Measurements from ENCODE around the gene COL15A1.
A peak's percentile ranks its signal among the peaks of the same experiment; 100 is the strongest.

Gene COL15A1

DNA sequence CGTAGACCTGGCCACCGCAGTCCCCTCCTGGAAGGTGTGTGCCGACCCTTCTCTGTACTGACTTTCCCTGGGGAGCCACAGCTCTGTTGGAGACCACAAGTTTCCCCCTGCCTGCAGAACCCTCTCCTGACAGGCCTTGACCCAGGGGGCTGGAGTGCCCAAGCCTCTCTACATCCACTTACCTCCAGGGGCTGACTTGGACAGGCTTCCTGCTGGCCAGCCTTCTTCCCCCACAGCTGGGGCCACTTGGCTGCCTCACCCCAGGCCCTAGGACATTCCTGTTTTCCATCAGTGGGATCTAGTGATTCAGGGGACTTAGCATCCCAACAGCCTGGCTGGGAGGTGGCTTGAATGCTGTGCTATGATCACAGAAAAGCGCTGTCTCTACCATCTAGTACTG, 23.6 kb downstream of the COL15A1 start:
- H3K4me3 ChIP-seq (ENCODE audit: low read length), result no peak overlapping the region
- DNase-seq (ENCODE audit: low read depth, low spot score), result no peak

DNA sequence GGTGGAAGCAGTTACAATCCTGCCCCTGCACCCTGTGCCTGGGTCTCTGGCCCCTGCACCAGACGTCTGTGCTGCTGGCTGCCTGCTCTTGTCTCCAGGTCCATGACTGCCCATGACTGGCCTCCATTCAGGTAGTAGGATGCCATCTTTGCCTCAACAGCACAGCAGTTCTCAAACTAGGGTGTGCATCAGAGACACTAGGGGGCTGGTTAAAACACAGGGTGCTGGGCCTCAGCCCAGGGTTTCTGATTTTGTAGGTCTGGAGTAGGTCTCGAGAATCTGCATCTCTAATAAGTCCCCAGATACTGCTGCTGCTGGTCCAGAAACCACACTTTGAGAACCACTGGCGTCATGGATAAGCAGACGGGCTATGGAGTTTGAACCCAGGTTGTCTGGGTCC, 24.0 kb downstream of the COL15A1 start:
- DNase-seq (ENCODE audit: low read depth, low spot score), result no peak
- H3K4me3 ChIP-seq (ENCODE audit: low read length), result no peak overlapping the region

DNA sequence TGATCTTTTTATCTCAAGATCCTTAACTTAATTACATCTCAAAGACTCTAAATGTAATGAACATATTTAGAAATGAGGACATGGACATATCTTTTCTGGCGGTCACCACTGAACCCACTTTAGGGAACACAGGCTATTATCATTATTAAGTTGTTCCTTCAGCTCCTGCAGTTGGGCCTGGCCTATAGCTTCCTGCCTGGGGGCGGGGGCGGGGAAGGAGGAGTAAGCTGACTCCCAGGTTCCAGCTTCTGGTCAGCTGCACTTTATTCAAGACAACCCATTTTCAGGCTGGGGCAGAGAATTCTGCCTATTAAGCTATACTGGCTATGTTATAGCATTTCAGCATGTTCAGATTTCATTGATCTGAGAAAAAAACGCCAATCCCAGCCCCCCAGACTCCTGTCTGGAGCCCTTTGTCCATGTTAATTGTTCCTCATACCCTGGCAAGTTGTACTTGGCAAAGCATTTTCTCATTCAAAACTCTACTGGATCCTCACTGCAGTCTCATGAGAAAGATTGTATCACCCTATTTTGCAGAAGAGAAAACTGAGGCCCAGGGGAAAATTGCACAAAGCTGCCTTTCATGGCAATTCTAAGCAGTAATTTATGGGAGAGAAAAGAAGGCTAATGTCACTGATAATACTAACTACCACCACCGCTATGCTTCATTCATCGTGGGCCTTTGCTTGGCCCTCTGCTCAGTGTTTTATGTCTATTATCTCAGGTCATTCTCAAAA, 25.1 kb downstream of the COL15A1 start:
- DNase-seq (ENCODE audit: low read depth, low spot score), result no peak
- no peak overlapping the region for H3K4me3 ChIP-seq (ENCODE audit: low read length)

DNA sequence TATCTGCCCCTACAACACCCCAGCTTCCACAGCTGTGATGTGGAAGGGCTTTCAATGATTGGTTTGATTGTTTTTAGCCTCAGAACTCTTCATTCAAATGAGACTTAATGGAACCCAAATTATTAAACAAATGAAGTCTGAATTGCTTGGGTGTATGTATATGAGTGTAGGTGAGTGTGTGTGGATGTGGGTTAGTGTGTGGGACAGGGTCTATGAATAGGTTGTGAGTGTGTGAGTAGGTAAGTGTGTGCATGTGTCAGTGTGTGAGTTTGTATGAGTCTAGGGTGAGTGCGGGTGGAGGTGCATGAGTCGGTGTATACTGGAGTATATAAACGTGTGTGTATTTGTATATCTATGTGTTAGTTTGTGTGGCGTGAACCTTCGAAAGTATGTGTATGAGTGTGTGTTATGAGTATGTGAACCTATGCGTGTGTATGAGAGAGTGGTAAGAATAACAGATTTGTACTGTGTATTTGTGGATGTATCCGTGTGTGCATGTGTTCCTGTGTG, 26.9 kb downstream of the COL15A1 start:
- no peak overlapping the region for H3K4me3 ChIP-seq (ENCODE audit: low read length)
- DNase-seq (ENCODE audit: low read depth, low spot score), result no peak

DNA sequence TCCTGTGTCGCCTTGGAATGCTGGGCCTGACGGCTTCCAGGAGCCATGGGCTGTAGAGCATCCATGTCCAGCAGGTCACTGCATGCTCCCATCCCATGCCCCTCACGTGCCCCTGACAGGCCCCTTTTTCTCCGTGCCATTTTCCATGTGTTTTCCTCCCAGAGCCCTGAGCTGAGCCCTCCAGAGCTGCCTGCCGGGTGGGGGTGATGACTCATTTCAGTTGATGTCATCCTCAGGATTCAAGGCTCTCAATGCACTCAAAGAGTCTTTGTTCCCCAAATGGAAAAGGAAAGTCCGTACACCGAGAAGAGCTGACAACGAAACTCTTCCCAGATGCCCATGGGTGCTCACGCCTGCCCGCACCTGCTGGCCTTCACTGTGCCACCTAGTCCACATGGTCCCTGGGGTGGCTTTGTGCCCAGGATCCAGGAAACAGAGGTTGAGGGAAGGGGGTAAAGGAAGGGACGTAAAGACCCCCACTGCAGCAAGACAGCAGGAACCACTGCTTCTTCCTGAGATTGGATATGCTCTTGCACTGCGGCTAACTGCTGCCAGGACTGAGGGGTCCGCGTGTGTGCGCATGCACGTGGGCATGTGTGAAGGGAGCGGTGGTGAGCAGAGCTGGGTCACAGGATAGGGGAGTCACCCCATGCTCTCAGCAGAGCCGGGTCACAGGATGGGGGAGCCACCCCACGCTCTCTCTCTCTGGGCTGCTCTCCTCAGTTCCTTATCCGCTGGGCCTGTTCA, 27.6 kb downstream of the COL15A1 start:
- DNase-seq (ENCODE audit: low read depth, low spot score), result no peak
- H3K4me3 ChIP-seq (ENCODE audit: low read length), result no peak overlapping the region

DNA sequence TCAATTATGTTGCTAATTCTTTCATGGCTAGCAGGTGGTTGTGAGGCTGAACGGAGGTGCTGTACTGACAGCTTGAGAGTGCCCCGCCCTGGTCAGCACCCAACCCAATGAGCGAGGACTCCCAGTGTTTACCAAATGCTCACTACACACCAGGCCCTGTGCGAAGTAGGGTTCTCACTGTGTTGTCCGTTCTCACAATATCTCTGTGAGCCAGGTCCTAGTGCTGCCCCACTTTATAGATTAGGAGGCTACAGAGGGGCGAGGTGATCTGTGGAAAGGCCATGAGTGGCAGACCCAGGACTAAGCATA, 28.2 kb downstream of the COL15A1 start:
- no peak for DNase-seq (ENCODE audit: low read depth, low spot score)
- no peak overlapping the region for H3K4me3 ChIP-seq (ENCODE audit: low read length)

DNA sequence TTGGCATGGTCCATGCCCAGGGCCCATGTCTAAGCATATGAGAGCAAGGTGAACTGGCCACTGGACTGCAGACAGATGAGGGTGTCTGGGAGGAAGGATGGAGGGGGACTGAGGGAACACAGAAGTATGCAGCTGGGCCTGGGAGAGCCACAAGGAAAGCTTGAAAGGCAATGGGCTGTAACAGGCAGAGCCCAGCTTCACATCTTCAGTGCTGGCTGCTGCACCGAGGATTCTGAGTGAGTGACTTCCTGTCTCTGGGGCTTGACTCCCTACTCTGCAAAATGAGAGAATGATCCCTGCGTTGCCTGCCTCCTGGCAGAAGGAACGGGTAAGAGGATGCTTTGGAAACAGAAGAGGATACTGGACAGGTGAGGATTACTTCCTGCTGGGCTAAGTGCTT, 29.0 kb downstream of the COL15A1 start:
- DNase-seq (ENCODE audit: low read depth, low spot score), result no peak

DNA sequence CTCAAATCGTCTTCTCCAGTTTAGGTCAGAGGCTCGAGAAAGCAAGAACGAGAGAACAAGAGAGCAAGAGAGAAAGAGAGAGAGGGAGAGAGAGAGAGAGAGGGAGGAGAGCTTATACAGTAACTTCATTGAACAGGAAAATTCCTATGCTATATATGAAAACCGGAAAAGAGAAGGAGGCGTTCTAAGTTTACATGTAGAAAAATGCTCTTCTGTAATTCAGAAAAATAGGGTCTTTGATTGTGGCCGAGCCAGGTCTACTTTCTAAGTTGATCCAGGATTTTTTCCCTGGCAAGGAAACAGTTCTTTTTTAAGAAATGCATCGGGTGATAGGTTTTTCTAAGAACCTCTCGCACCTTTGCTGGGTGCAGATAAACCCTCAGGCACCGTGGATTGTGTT, 29.5 kb downstream of the COL15A1 start:
- no peak overlapping the region for H3K4me3 ChIP-seq (ENCODE audit: low read length)
- DNase-seq (ENCODE audit: low read depth, low spot score), result no peak

More for the DNA sequence above, 29.0 kb downstream of the COL15A1 start:
- no peak overlapping the region for H3K4me3 ChIP-seq (ENCODE audit: low read length)

DNA sequence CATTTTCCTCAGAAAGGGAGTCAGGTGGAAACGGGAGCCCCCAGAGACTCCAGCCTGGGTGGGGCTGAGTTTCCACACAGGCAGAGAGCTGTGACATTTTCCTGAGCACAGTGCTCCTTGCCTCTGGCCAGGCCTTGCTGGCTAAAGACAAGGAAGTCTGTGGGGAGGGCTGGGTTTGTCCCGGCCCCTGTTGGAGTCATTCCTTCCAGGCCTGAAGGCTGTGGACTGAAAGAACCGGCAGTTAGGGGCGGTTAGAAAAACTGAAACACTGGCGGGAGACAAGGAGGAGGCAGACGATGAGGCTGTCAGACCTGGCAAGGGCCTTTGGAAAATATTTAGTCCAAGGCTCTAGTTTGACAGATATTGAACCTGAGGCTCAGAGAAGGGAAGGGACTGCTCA, 29.9 kb downstream of the COL15A1 start:
- H3K4me3 ChIP-seq (ENCODE audit: low read length), result no peak overlapping the region
- no peak for DNase-seq (ENCODE audit: low read depth, low spot score)

DNA sequence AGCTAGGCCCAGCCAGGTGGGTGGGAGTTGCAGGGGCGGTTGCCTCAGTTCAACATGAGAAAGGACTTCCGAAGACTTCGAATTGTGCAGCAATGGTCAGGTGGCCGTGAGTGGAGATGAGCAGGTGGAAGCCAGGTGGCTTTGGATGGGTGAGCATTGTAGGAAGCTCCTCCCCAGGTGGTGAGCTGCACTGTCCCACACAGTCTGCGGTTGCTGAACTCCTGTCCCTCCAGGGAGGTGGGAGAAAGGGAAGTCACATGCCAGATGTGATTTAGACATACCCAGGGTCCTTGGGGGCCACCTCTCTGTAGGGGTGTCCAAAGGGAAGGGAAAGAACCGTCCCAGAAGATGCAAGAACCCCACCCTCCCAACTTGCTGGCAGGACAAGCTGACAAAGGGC, 30.4 kb downstream of the COL15A1 start:
- no peak overlapping the region for H3K4me3 ChIP-seq (ENCODE audit: low read length)

DNA sequence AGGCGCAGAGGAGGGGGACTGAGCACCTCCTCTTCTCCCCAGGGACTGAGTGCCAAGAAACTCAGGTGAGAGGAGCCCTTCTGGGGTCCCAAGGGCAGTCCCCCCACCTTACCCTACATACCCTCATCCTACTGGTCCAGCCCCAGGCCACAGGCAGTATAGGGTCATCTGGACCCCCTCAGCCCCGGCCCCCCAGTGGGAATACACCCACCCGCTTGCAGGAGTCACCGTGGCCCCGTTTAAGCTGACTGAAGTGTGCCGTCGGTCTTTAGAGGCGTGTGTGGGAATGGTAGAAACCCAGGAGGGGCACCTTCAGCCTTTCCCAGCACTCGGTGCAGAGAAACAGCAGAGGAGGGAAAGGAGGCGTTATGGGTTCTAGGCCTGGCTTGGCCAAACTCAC, 30.8 kb downstream of the COL15A1 start:
- no peak overlapping the region for H3K4me3 ChIP-seq (ENCODE audit: low read length)
- DNase-seq (ENCODE audit: low read depth, low spot score), result no peak

More for the DNA sequence above, 30.4 kb downstream of the COL15A1 start:
- DNase-seq (ENCODE audit: low read depth, low spot score), result no peak

DNA sequence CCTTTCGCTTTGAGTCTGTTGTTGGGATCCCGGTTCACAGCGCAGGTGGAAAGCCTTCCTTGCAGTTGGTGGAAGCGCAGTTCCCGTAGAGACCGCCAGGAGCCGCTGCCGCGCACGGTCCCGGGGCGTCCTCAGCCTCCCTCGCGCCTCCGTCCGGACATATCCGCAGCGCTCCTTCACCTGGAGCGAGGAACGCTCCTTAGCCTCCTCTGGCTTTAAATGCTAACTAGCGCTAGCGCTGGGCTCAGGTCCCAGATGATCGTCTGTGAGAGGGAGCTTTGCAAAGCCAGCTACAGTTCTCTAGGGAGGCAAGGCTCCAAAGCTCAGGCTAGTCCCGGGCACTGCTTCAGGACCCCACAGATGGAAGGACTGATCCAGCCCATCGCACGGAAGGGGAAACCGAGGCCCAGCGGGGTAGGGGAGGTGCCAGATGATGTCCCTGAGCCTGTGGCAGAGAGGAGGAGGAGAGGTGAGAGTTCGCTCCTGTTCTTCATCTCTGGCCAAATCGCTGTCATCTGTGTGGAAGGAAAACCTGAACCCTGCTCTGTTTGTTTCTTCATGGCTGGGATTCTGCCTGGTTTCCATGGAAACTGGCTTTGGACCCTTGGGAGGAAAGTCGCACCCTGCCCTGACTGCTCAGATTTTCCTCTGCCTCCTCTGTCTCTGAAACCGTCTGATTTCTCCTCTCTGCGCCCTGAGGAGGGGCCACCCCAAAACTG, 31.4 kb downstream of the COL15A1 start:
- H3K4me3 ChIP-seq (ENCODE audit: low read length), result no peak overlapping the region
- DNase-seq (ENCODE audit: low read depth, low spot score), result peak; percentile 45

DNA sequence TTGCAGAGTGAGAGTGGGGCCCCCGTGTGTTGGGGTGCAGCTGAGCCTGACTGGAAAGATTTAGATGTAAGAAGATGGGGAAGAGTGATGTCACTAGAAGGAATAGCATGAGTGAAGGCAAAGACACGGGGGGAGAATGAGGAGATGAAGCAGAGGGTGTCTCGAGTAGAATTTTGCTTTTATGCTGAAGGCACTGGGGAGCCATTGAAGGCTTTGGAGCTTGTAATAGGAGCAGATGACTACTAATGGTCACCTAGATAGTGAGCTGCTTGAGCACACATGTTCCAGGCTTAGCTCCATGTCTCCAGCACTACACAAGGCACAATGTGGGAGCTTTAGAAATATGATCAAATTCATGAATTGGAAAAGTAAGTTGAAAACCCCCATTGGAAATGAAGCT, 32.1 kb downstream of the COL15A1 start:
- no peak for DNase-seq (ENCODE audit: low read depth, low spot score)
- H3K4me3 ChIP-seq (ENCODE audit: low read length), result no peak overlapping the region

DNA sequence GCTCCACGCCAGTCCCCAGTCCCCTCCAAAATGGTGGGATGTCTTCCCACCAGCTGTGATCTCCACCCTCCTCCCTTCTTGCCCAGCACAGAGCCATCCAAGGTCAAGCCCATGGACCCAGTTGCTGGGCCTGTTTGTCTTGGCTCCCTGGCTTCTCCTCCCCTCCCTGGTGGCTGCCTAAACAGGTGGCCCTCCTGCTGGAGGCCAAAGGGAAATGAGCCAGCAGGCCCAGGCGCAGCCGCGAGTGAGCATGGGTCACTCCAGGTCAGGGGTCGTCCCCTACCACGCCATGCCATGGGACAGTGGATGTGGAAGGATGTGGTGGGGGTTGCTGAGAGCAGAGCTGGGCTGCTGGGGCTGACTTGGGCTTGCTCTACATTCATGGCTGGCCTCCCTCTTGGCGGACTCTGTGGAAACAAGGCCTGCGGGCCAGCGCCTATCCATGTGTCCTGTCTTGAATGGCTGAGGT, 33.6 kb downstream of the COL15A1 start:
- no peak for DNase-seq (ENCODE audit: low read depth, low spot score)
- no peak overlapping the region for H3K4me3 ChIP-seq (ENCODE audit: low read length)

DNA sequence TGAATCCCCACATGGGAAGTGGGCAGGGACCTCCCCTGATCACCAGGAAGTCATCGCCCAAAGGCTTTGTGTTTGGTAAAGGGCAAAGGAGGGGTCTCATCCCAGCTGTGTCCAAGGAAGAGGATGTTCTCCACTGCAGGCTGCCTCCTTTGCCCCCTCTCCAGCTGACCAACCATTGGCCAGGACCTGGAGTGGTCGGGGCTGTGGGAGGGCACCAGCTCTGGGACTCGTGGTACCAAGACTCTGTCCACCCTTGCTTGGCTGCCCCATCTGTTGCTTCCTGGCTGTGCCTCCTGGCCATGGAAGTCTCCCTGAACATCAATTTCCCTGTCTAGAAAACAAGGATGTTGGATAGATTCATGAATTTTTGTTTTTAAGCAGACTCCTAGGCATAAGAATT, 34.1 kb downstream of the COL15A1 start:
- no peak for DNase-seq (ENCODE audit: low read depth, low spot score)
- no peak overlapping the region for H3K4me3 ChIP-seq (ENCODE audit: low read length)

DNA sequence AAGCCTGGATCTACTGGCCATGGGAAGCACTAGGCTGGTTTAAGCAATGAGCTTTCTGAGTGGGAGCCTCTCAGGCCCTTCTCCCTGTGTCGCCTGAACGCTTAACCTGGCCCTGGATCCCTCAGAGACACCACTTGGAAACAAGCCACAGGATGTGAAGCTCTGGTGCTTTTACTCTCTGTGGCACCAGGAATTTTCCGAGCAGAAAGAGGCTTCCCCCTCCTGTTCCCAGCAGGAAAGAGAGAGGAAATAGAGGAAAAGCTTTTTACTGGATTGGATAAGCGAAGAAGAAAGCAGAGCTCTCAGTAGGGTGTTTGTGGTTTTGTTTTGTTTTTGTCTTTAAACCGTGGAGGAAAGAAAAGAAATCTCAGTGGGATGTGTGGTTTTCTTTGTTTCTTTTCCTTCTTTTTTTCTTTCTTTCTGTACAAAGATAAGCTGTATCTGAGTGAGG, 34.5 kb downstream of the COL15A1 start:
- no peak for DNase-seq (ENCODE audit: low read depth, low spot score)
- H3K4me3 ChIP-seq (ENCODE audit: low read length), result no peak overlapping the region

DNA sequence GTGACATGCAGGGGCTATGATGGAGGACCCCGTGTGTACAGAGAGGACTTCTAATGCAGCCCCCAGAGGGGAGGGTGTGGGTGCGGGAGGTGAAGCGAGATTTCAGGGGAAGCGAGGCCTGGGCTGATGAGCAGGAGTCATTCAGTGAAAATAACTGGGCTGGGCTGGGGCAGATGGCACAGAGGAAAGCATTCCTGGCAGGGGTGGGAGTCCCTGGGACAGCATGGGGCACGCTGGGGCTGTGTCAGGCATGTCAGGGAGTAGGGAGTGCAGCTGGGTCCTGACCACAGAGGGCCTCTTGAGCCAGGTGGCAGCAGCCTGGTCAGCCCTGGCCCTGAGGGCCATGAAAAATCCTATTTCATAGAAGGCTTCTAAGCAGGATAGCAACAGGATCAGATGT, 36.6 kb downstream of the COL15A1 start:
- DNase-seq (ENCODE audit: low read depth, low spot score), result no peak
- H3K4me3 ChIP-seq (ENCODE audit: low read length), result no peak overlapping the region

DNA sequence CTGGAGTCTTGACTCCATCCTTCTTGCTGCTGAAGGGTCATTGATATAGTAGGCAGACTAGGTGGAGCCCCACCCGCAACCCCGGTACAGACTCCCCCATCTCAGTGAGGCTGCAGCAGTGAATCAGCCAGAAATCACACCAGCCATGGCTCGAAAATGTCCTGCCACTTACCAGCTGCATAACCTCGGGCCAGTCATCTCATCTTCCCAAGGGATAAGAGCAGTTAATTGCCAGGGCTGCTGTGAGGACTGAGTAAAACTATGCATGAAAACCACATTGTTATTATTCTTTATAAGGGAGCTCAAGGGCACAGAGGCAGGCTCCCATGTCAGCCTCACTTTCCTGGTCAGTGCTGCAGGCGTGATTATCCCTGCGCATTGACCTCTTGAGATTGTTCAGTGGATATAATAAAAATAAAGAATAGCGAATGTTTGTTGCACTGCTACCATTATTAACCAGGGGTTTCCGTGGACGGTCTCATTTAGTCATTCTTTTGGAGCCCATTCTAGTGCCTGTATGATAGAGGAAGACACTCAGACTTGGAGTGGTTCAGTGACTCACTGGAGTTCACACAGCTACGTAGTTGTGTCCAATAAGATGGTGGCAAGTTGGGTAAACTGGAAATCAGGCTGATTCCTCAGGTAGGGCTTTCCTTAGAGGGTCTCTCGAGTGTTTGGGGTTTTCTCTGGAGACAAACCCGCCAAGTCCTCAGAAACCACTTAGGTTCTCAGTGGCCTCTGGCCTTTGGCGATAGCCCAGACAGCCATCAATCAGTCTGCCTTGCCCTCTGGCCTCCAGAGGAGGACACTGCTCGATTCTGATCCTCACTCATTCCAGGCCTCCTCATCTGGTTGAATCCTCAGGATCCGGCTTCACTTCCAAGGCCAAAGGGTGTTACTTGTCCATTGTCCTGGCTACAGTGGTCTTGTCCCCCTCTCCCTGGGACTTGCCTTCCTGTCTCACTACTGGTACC, 39.9 kb downstream of the COL15A1 start:
- H3K4me3 ChIP-seq (ENCODE audit: low read length), result no peak overlapping the region
- no peak for DNase-seq (ENCODE audit: low read depth, low spot score)

DNA sequence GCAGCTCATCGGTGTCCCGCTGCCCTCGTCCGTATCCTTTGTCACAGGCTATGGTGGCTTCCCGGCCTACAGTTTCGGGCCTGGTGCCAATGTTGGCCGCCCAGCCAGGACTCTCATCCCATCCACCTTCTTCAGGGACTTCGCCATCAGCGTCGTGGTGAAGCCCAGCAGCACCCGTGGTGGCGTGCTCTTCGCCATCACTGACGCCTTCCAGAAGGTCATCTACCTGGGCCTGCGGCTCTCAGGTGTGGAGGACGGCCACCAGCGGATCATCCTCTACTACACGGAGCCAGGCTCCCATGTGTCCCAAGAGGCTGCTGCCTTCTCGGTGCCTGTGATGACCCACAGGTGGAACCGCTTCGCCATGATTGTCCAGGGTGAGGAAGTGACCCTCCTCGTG, 41.9 kb downstream of the COL15A1 start:
- DNase-seq (ENCODE audit: low read depth, low spot score), result no peak
- no peak overlapping the region for H3K4me3 ChIP-seq (ENCODE audit: low read length)
